Lung (tissue), 16 donors: Measurements from ENCODE around the gene METTL2A. TPM values are rescaled to one million over a fixed set of nuclear protein-coding genes. Genes with fewer than 3 reads are reported as not detected.
A peak's percentile ranks its signal among the peaks of the same experiment; 100 is the strongest.
"Not testable (repeated sequence)": the region's sequence is repeated elsewhere in the genome, so short reads cannot be mapped to it uniquely, and the experiment has no call there.

Experiments used
- ATAC-seq: fragments of 200-7000 bp; cut with Tn5 transposase; one replicate; pipeline ENCODE4 v1.9.1; 2020; ENCODE audit warnings: moderate number of reproducible peaks; ENCODE audit not compliant: insufficient read depth, low FRiP score
- DNase-seq, 3 donors: peaks; one replicate each; pipeline ENCODE4 v3.0.0-alpha.2; 2013 to 2017
- H3K27ac ChIP-seq, 2 donors: one replicate each; pipeline ENCODE4 v1.5.1; 2013; ENCODE audit warnings: mild to moderate bottlenecking in 2 of 2, moderate library complexity in 2 of 2, control low read depth in 1 of 2, inconsistent platforms in 1 of 2, low read depth in 1 of 2, low read length in 1 of 2
- H3K27me3 ChIP-seq, 3 donors: one replicate each; pipeline ENCODE4 v1.5.1; 2013; ENCODE audit warnings: low read length in 2 of 3; ENCODE audit not compliant: control insufficient read depth in 3 of 3, insufficient read depth in 3 of 3
- H3K36me3 ChIP-seq, 4 donors: one replicate each; pipeline ENCODE4 v1.5.1; 2013; ENCODE audit warnings: low read length in 4 of 4, mild to moderate bottlenecking in 1 of 4, moderate library complexity in 1 of 4; ENCODE audit not compliant: control insufficient read depth in 4 of 4, insufficient read depth in 4 of 4
- H3K4me1 ChIP-seq, 5 donors: one replicate each; pipeline ENCODE4 v1.5.1; 2013; ENCODE audit warnings: low read length in 5 of 5, mild to moderate bottlenecking in 2 of 5, moderate library complexity in 1 of 5; ENCODE audit not compliant: control insufficient read depth in 5 of 5, insufficient read depth in 5 of 5
- H3K4me3 ChIP-seq: one replicate; pipeline ENCODE4 v1.5.1; 2013; ENCODE audit warnings: mild to moderate bottlenecking, control low read depth, moderate library complexity
- H3K9ac ChIP-seq, 2 donors: one replicate each; pipeline ENCODE4 v1.5.1; 2013; ENCODE audit warnings: low read length in 2 of 2, control low read depth in 1 of 2; ENCODE audit not compliant: insufficient read depth in 1 of 2
- H3K9me3 ChIP-seq, 4 donors: one replicate each; pipeline ENCODE4 v1.5.1; 2013; ENCODE audit warnings: low read length in 3 of 4, mild to moderate bottlenecking in 1 of 4, moderate library complexity in 1 of 4; ENCODE audit not compliant: control insufficient read depth in 4 of 4, insufficient read depth in 3 of 4
- CTCF ChIP-seq: IDR thresholded peaks from 2 replicates; pipeline ENCODE4 v1.5.1; 2012; ENCODE audit warnings: mild to moderate bottlenecking; ENCODE audit errors: control extremely low read depth, extremely low read depth
- WGBS, 2 donors: extraction: QIAGEN DNeasy Blood & Tissue Kit; methylation state at CpG; one replicate each; pipeline ENCODE4 v1.1.7; 2013; 5-methylcytosine and 5-hydroxymethylcytosine counted together
- long read RNA-seq, 5 donors: transcript quantifications; one replicate each; lab custom pipeline, GENCODE V29; 2026
- polyA plus RNA-seq, 2 donors: library from polyadenylated mRNA; stranded (reverse); fragments of 200-250 nt; gene quantifications; one replicate each; pipeline ENCODE4 v1.2.1, GENCODE V29; 2013
- total RNA-seq, 2 donors: library from RNA; depleted of rRNA in 1 of 2; stranded (reverse); fragments of >200 nt in 1 of 2; gene quantifications; one replicate each; pipeline ENCODE4 v1.2.1, GENCODE V29; 2014 to 2021
- donor health status: control.
- donor health status: control.
- donor health status: Bipolar disorder and iron deficiency.
- donor health status: healthy.
- donor health status: DM: yes; HTN: yes; CAD: no.

METTL2A gene
- 10 to 100 TPM; 18.4 to 22.3 TPM for total RNA-seq
- polyA plus RNA-seq, result 10 to 100 TPM in 1 of 2 donors, 1 to 10 TPM in 1; 8.0 to 12.5 TPM
- long read RNA-seq, donor 1, transcript METTL2A-201 (9 exons, 2,537 nt), result major isoform, 9 of 15 reads
- long read RNA-seq, donor 1, partial matches to known transcripts, result 5 of 15 reads
- long read RNA-seq, donor 1, other reads (novel, unspliced or antisense), result 0 of 15 reads
- long read RNA-seq, donor 2, partial matches to known transcripts, result 0 of 2 reads
- long read RNA-seq, donor 2, other reads (novel, unspliced or antisense), result 0 of 2 reads
- long read RNA-seq, donor 3, partial matches to known transcripts, result 13 of 15 reads
- long read RNA-seq, donor 3, other reads (novel, unspliced or antisense), result 0 of 15 reads
- long read RNA-seq, donor 4, partial matches to known transcripts, result 0 of 2 reads
- long read RNA-seq, donor 4, other reads (novel, unspliced or antisense), result 0 of 2 reads
- long read RNA-seq, donor 5, partial matches to known transcripts, result 0 of 7 reads
- long read RNA-seq, donor 5, other reads (novel, unspliced or antisense), result 0 of 7 reads

- WGBS, 2 donors, result 1% methylated on average over 56 to 58 of the region's 58 CpGs
- not testable (repeated sequence) for H3K36me3 ChIP-seq, H3K4me1 ChIP-seq, H3K9me3 ChIP-seq, H3K27me3 ChIP-seq
- Histone ChIP-seq H3K9ac (peak within 1 kb of the TSS; percentile 5 to 42), H3K4me3 (peak within 1 kb of the TSS; percentile 65), H3K27ac (peak within 1 kb of the TSS; percentile 54 to 75)
- DNase-seq (peak; percentile 82 to 89 (median 86)), ATAC-seq (peak; percentile 95)
- TF ChIP-seq CTCF, result peak; percentile 12
Measured at GRCh38 chr17:62423647-62424461, at the start of gene METTL2A. Gene METTL2A (plus strand): TSS chr17:62423897. CDS start chr17:62423903, 6 bp downstream.

GRCh38 chr17:62380253-62380652 is 43.4 kb upstream of the METTL2A start, which contains the start of gene EFCAB3:
Gene EFCAB3 (plus strand): TSS chr17:62380553. CDS start chr17:62382980, 2,427 bp downstream.
- H3K4me3 ChIP-seq, result no peak within 1 kb of the TSS

GRCh38 chr17:62381561-62381960 is 42.1 kb upstream of the METTL2A start:
- no peak for ATAC-seq
- Histone ChIP-seq H3K4me3 (no peak overlapping the region), H3K9me3 (no peaks in the 10 kb centered on the region), H3K27ac (no peak overlapping the region), H3K4me1 (no peaks in the 10 kb centered on the region), H3K36me3 (no peaks in the 10 kb centered on the region), H3K9ac (no peak overlapping the region), H3K27me3 (peaks cover 0 to 2% (median 0%) of the 10 kb centered on the region in 3 donors)
- DNase-seq, result no peak
- 90 to 95% methylated on average over 18 of the region's 18 CpGs for WGBS, 2 donors
- no peak for TF ChIP-seq CTCF

More at GRCh38 chr17:62380253-62380652, 43.4 kb upstream of the METTL2A start, which contains the start of gene EFCAB3:
- H3K27me3 ChIP-seq, result peaks cover 0 to 2% (median 0%) of the 10 kb centered on the region in 3 donors
- no peak within 1 kb of the TSS for H3K27ac ChIP-seq
- TF ChIP-seq CTCF, result no peak
- 81 to 92% methylated on average over 3 of the region's 3 CpGs for WGBS, 2 donors
- H3K9me3 ChIP-seq, result no peaks in the 10 kb centered on the region
- ATAC-seq (no peak), DNase-seq (no peak)
- H3K4me1 ChIP-seq, result no peaks in the 10 kb centered on the region
- no peak within 1 kb of the TSS for H3K9ac ChIP-seq
- no peaks in the 10 kb centered on the region for H3K36me3 ChIP-seq
